ENCODE data around the gene PPP1CA. TPM values are rescaled to one million over a fixed set of nuclear protein-coding genes. Genes with fewer than 3 reads are reported as not detected.

Gene PPP1CA
- total RNA-seq, 5 donors from 2014 or later (not counting 1 experiment from before 2014, with no cell fraction given) = 118 to 198 (median 186) TPM

DNA sequence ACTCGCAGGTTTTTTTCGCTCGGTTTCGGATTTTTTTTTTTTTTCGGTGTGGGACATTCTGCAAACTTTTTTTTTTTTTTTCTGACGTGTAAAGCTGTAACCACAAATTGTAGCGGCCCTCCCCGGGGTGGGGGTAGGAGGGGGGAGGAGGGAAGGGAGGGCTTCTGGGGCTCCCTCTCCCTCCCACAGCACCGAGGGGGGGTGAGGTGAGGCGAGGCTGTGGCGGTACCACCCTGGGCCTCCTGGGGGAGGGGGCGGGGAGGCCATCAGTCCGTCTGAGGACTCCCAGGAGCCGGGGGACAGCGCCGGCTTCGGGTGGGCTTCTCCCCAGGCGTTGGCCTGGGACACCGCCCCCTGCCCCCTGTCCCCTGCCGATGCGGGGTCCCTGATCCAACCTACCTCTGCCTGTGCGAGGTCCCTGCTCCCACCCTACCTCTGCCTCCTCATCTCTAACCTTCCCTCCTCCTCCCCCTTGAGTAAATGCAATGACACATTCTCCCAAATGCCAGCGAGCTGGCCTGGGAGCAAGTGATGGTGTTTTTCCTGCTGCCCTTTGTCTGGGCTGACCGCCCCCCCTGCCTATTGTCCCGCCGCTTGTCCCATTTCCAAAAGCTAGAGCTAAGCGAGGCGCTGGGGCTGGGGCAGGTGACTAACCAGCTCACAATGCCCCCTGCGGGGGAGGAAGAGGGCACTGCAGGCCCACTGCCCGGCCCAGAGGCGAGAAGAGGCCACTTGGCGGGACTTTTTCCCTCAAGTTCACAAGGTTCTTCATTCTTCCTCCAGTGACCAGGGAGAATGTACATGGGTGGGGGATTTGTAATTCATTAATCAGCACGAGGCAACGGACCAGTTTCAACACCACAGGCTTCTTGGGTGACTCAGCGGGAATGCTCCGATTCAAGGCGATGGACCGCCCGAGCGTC lies 27.7 kb downstream of the PPP1CA start:
- Mint-ChIP-seq H3K27me3 (peaks cover 10 to 17% of the 10 kb centered on the region in 2 donors), H3K27ac (peak overlapping the region; percentile 89 to 93), H3K9me3 (no peaks in the 10 kb centered on the region), H3K4me1 (peaks cover 43 to 49% (median 44%) of the 10 kb centered on the region in 3 donors), H3K4me3 (peak overlapping the region; percentile 87 to 93 (median 89)), H3K36me3 (no peaks in the 10 kb centered on the region)
- no peaks in the 10 kb centered on the region for H3K36me3 ChIP-seq (ENCODE audit: control insufficient read depth in 2 of 2, extremely low read depth in 1 of 2, insufficient read depth in 1 of 2, low read length in 1 of 2)
- CTCF ChIA-PET = interaction anchor here (0.5 to 1.7 kb wide), 10 partner anchors 8 to 121 kb away, joined by 3 to 30 read pairs (median 8); partner anchors contain the start of genes AIP (in 1 of the 2) and POLD4 (in 1 of the 2)
- POLR2A ChIA-PET = interaction anchor here in 1 of 2 donors (0.6 to 0.7 kb wide), 2 partner anchors 27 to 366 kb away, joined by 5 to 6 read pairs; no protein-coding TSS in a partner anchor
- H3K4me1 ChIP-seq (ENCODE audit: control insufficient read depth in 1 of 2, extremely low read depth in 1 of 2, insufficient read depth in 2 of 2, low read length in 2 of 2) = peaks cover 8 to 64% of the 10 kb centered on the region in 2 experiments
- H3K9me3 ChIP-seq = no peaks in the 10 kb centered on the region
- peak overlapping the region; percentile 45 to 46 for H3K4me3 ChIP-seq (ENCODE audit: control insufficient read depth in 1 of 2, extremely low read depth in 1 of 2, low read length in 1 of 2)
- H3K27me3 ChIP-seq (replicated peaks in 1 of 2; ENCODE audit: control insufficient read depth in 2 of 2, extremely low read depth in 1 of 2, insufficient read depth in 2 of 2, low read length in 1 of 2) = peaks cover 0 to 44% of the 10 kb centered on the region in 2 experiments
- 9% methylated on average over 16 of the region's 40 CpGs for WGBS (ENCODE audit: insufficient coverage)
- peak; percentile 64 to 80 (median 66) for ATAC-seq (replicated peaks in 1 of 4)
- DNase-seq = peak; percentile 51 to 89 (median 84)
- H3K27ac ChIP-seq (ENCODE audit: low read length) = peak overlapping the region; percentile 20

DNA sequence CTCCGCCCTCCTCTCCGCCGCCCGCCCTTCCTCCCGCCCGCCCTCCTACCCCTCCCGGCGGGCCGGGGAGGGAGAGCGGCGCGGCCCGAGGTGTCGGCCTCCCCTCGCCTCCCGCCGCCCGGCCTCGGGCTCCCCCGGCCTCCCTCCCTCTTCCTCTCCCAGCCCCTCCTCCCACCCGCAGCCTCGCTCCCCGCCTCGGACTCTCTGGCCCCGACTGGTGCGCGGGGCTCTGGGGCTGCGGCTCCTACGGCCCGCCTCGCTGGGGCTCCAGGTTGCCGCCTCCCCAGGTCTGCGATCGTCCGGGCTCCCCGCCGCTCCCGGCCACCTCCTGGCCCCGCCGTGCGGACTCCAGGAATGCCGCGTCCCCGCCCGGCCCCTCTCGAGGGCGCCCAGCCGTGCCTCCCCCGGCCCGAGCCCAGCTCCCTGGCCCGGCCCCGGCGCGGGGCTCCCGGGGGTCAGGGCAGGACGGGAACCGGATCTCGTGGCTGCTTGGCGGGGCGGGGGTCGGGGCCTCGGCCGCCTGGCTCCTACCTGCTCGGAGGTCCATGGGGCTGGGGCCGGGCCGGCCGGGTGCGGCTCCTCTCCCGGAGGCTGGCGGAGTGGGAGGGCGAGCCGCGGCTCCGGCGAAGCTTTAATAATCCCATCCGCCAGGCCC lies 28.5 kb downstream of the PPP1CA start, which contains the start of gene CLCF1:
Gene CLCF1 (minus strand): TSS at position 606 of the 655 bp plus-strand sequence. CDS start 59 bp downstream, at position 547.
- DNase-seq (peak in 3 of 35 experiments; percentile 22 to 50 (median 27)), ATAC-seq (replicated peaks in 1 of 4) (peak; percentile 14 to 36 (median 25))
- H3K4me1 ChIP-seq (ENCODE audit: control insufficient read depth in 1 of 2, extremely low read depth in 1 of 2, insufficient read depth in 2 of 2, low read length in 2 of 2) = peaks cover 8 to 70% of the 10 kb centered on the region in 2 experiments
- ChIA-PET POLR2A (interaction anchor here in 1 of 2 donors (0.6 to 0.7 kb wide), 2 partner anchors 28 to 366 kb away, joined by 5 to 6 read pairs; no protein-coding TSS in a partner anchor), CTCF (interaction anchor here (0.6 to 1.7 kb wide), 10 partner anchors 9 to 120 kb away, joined by 3 to 30 read pairs (median 8); partner anchors contain the start of genes AIP (in 1 of the 2) and POLD4 (in 1 of the 2))
- no peaks in the 10 kb centered on the region for H3K36me3 ChIP-seq (ENCODE audit: control insufficient read depth in 2 of 2, extremely low read depth in 1 of 2, insufficient read depth in 1 of 2, low read length in 1 of 2)
- H3K4me1 Mint-ChIP-seq = peaks cover 51 to 57% (median 52%) of the 10 kb centered on the region in 3 donors
- peak within 1 kb of the TSS; percentile 45 to 46 for H3K4me3 ChIP-seq (ENCODE audit: control insufficient read depth in 1 of 2, extremely low read depth in 1 of 2, low read length in 1 of 2)
- H3K27ac ChIP-seq (ENCODE audit: low read length) = peak within 1 kb of the TSS; percentile 20
- peak within 1 kb of the TSS; percentile 87 to 93 (median 89) for H3K4me3 Mint-ChIP-seq
- H3K27me3 ChIP-seq (replicated peaks in 1 of 2; ENCODE audit: control insufficient read depth in 2 of 2, extremely low read depth in 1 of 2, insufficient read depth in 2 of 2, low read length in 1 of 2) = peaks cover 0 to 38% of the 10 kb centered on the region in 2 experiments
- no peaks in the 10 kb centered on the region for H3K9me3 Mint-ChIP-seq
- H3K9me3 ChIP-seq = no peaks in the 10 kb centered on the region
- under 1% methylated on average over 62 of the region's 76 CpGs for WGBS (ENCODE audit: insufficient coverage)
- H3K27me3 Mint-ChIP-seq = peaks cover 10 to 17% of the 10 kb centered on the region in 2 donors
- no peaks in the 10 kb centered on the region for H3K36me3 Mint-ChIP-seq
- peak within 1 kb of the TSS; percentile 89 to 93 for H3K27ac Mint-ChIP-seq

DNA sequence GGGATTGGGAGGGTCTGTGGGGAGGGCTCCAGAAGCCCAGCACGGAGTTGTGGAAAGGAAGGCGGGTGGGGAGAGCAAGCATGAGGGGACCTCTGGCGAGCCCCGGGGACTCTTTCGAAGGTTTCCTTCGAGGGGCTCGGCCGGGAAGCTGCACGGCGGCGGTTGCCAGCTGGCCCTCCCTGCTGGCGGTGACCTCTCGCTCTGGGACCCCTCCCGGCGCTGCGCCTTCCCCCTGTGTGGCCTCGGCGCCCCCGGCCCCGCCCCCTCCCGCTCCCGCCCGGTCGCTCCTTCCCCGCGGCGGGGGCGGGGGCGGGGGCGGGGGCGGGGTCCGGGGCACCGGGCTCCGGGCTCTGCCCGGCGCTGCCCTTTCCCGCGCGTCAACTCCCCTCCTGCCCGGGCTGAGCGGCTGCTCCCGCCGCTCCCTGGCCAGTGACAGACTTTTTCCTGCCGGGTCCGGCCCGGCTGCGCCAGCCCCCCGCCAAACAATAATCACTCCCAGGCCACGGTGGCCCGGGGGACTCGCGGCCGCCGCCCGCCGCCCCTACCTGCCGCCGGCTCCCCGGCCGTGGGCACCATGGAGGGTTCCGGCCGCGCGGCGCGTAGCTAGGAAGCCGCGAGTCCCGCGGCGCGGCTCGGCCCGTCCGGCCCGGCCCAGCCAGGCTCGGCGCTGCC lies 29.2 kb downstream of the PPP1CA start:
- CTCF ChIA-PET = interaction anchor here (0.5 to 1.7 kb wide), 4 partner anchors 9 to 21 kb away, joined by 3 to 30 read pairs (median 3); partner anchors contain the start of gene POLD4 (in 1 of the 2)
- Histone ChIP-seq H3K36me3 (ENCODE audit: control insufficient read depth in 2 of 2, extremely low read depth in 1 of 2, insufficient read depth in 1 of 2, low read length in 1 of 2) (no peaks in the 10 kb centered on the region), H3K4me3 (ENCODE audit: control insufficient read depth in 1 of 2, extremely low read depth in 1 of 2, low read length in 1 of 2) (peak overlapping the region in 1 of 2 donors; percentile 42), H3K27me3 (replicated peaks in 1 of 2; ENCODE audit: control insufficient read depth in 2 of 2, extremely low read depth in 1 of 2, insufficient read depth in 2 of 2, low read length in 1 of 2) (peaks cover 0 to 35% of the 10 kb centered on the region in 2 experiments), H3K27ac (ENCODE audit: low read length) (peak overlapping the region; percentile 36), H3K9me3 (no peaks in the 10 kb centered on the region), H3K4me1 (ENCODE audit: control insufficient read depth in 1 of 2, extremely low read depth in 1 of 2, insufficient read depth in 2 of 2, low read length in 2 of 2) (peaks cover 8 to 76% of the 10 kb centered on the region in 2 experiments)
- Mint-ChIP-seq H3K27ac (no peak overlapping the region), H3K4me1 (peaks cover 57 to 64% (median 58%) of the 10 kb centered on the region in 3 donors), H3K4me3 (peak overlapping the region in 2 of 3 donors; percentile 78 to 82), H3K27me3 (peaks cover 10 to 17% of the 10 kb centered on the region in 2 donors), H3K9me3 (no peaks in the 10 kb centered on the region), H3K36me3 (no peaks in the 10 kb centered on the region)
- ATAC-seq (replicated peaks in 1 of 4) (peak in 2 of 4 experiments; percentile 1 to 6), DNase-seq (peak in 1 of 35 experiments; percentile 37)
- WGBS (ENCODE audit: insufficient coverage) = under 1% methylated on average over 78 of the region's 78 CpGs
- POLR2A ChIA-PET = no interaction called here

GRCh38 chr11:67371911-67372320 lies 29.7 kb downstream of the PPP1CA start:
- no peaks in the 10 kb centered on the region for H3K9me3 ChIP-seq
- no peaks in the 10 kb centered on the region for H3K36me3 ChIP-seq (ENCODE audit: control insufficient read depth in 2 of 2, extremely low read depth in 1 of 2, insufficient read depth in 1 of 2, low read length in 1 of 2)
- CTCF ChIA-PET = interaction anchor here (0.5 to 1.2 kb wide), 2 partner anchors 9 to 21 kb away, joined by 3 read pairs; no protein-coding TSS in a partner anchor
- Mint-ChIP-seq H3K4me3 (peak overlapping the region; percentile 78 to 87 (median 82)), H3K27me3 (peaks cover 10 to 17% of the 10 kb centered on the region in 2 donors), H3K27ac (peak overlapping the region; percentile 86 to 88), H3K4me1 (peaks cover 57 to 64% (median 58%) of the 10 kb centered on the region in 3 donors), H3K9me3 (no peaks in the 10 kb centered on the region), H3K36me3 (no peaks in the 10 kb centered on the region)
- peak overlapping the region; percentile 36 for H3K27ac ChIP-seq (ENCODE audit: low read length)
- H3K27me3 ChIP-seq (replicated peaks in 1 of 2; ENCODE audit: control insufficient read depth in 2 of 2, extremely low read depth in 1 of 2, insufficient read depth in 2 of 2, low read length in 1 of 2) = peaks cover 0 to 34% of the 10 kb centered on the region in 2 experiments
- ATAC-seq (replicated peaks in 1 of 4) = peak in 2 of 4 experiments; percentile 7 to 10
- peak in 1 of 35 experiments; percentile 35 for DNase-seq
- 21% methylated on average over 7 of the region's 16 CpGs for WGBS (ENCODE audit: insufficient coverage)
- peaks cover 8 to 82% of the 10 kb centered on the region in 2 experiments for H3K4me1 ChIP-seq (ENCODE audit: control insufficient read depth in 1 of 2, extremely low read depth in 1 of 2, insufficient read depth in 2 of 2, low read length in 2 of 2)
- H3K4me3 ChIP-seq (ENCODE audit: control insufficient read depth in 1 of 2, extremely low read depth in 1 of 2, low read length in 1 of 2) = peak overlapping the region in 1 of 2 donors; percentile 42
- POLR2A ChIA-PET = no interaction called here

- Mint-ChIP-seq H3K27ac (peak overlapping the region; percentile 86 to 88), H3K4me3 (peak overlapping the region; percentile 78 to 87 (median 82)), H3K36me3 (no peaks in the 10 kb centered on the region), H3K9me3 (no peaks in the 10 kb centered on the region), H3K27me3 (peaks cover 10 to 17% of the 10 kb centered on the region in 2 donors), H3K4me1 (peaks cover 57 to 68% (median 58%) of the 10 kb centered on the region in 3 donors)
- DNase-seq (peak in 9 of 35 experiments; percentile 15 to 61 (median 35)), ATAC-seq (replicated peaks in 1 of 4) (peak in 2 of 4 experiments; percentile 21 to 26)
- Histone ChIP-seq H3K36me3 (ENCODE audit: control insufficient read depth in 2 of 2, extremely low read depth in 1 of 2, insufficient read depth in 1 of 2, low read length in 1 of 2) (no peaks in the 10 kb centered on the region), H3K9me3 (no peaks in the 10 kb centered on the region), H3K27ac (ENCODE audit: low read length) (peak overlapping the region; percentile 36), H3K4me1 (ENCODE audit: control insufficient read depth in 1 of 2, extremely low read depth in 1 of 2, insufficient read depth in 2 of 2, low read length in 2 of 2) (peaks cover 8 to 87% of the 10 kb centered on the region in 2 experiments), H3K4me3 (ENCODE audit: control insufficient read depth in 1 of 2, extremely low read depth in 1 of 2, low read length in 1 of 2) (peak overlapping the region in 1 of 2 donors; percentile 42), H3K27me3 (replicated peaks in 1 of 2; ENCODE audit: control insufficient read depth in 2 of 2, extremely low read depth in 1 of 2, insufficient read depth in 2 of 2, low read length in 1 of 2) (peaks cover 0 to 31% of the 10 kb centered on the region in 2 experiments)
- ChIA-PET POLR2A (interaction anchor here in 1 of 2 donors (1.8 kb wide), 1 partner anchor 18 kb away, joined by 5 read pairs; the partner anchor contains the start of gene POLD4), CTCF (interaction anchor here (0.8 to 1.4 kb wide), 4 partner anchors 11 to 20 kb away, joined by 3 to 5 read pairs (median 4); no protein-coding TSS in a partner anchor)
- 67% methylated on average over 6 of the region's 8 CpGs for WGBS (ENCODE audit: insufficient coverage)
Observed at GRCh38 chr11:67371189-67371910, 30.3 kb downstream of the PPP1CA start.
